HG03439 (cell line): ENCODE measurements around the gene TRAM2.

Source experiments
- ATAC-seq: cut with Tn5 transposase; IDR thresholded peaks from one replicate; pipeline ENCODE4 v1.9.1; 2021; ENCODE audit warnings: mild to moderate bottlenecking, moderate library complexity; ENCODE audit not compliant: unreplicated experiment

The TRAM2 gene

DNA sequence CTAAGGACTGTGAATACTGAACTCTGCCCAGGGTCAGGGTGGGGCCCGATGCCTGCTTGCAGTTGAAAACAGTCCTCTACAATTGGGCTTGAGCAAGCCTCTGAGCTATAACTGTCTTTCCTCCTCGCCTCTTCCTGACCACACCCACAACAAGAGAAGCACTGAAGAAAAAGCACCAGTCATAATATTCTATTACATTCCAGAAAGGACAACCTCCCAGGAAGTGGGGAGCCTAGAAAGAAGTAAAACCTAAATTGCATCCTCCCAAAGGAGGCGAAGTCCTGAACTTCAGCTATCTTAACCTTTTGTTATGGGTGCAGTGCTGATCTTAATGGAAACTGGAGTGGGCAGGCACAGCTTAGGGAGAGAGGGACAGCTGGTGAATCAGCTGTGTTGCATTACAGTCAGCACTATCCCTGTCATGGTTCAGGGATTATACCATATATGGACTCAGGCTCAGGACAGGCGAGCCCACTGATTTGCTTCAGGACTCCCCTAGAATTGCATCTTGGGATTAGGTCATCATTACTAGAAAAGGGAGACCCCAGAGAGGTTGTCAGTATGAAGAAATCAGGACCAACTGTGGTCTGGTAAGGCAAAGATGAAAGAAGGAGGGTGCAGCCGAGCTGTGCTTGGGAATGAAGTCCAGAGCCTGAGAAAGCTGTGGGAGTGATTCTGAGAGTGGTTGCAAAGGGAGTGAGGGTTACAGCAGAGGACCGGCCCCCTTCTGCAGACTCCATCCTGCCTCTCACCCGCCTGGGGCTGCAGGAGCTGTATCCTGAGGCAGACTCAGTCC is 18.3 kb upstream of the TRAM2 start:
- peak; percentile 69 for ATAC-seq

DNA sequence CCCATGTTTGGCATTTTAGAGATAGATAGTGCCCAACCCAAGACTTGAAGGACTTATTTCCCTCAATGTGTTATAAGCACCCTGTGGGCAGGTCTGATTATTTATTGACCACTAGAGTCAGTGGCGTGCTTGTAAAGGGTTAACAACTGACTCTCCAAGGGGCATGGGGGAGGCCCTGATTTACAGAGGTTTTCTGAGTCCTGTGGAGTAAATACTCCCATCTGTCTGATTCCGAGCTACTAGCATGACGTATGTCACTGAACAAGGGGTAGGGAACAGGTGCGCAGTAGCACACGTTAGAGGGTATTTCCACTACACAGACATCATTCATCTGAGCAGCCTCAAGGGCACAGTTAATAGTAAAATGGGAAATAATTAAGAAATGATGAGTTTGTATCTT is 17.4 kb upstream of the TRAM2 start:
- no peak for ATAC-seq

GRCh38 chr6:52591832-52592231 is 15.0 kb upstream of the TRAM2 start:
- no peak for ATAC-seq

DNA sequence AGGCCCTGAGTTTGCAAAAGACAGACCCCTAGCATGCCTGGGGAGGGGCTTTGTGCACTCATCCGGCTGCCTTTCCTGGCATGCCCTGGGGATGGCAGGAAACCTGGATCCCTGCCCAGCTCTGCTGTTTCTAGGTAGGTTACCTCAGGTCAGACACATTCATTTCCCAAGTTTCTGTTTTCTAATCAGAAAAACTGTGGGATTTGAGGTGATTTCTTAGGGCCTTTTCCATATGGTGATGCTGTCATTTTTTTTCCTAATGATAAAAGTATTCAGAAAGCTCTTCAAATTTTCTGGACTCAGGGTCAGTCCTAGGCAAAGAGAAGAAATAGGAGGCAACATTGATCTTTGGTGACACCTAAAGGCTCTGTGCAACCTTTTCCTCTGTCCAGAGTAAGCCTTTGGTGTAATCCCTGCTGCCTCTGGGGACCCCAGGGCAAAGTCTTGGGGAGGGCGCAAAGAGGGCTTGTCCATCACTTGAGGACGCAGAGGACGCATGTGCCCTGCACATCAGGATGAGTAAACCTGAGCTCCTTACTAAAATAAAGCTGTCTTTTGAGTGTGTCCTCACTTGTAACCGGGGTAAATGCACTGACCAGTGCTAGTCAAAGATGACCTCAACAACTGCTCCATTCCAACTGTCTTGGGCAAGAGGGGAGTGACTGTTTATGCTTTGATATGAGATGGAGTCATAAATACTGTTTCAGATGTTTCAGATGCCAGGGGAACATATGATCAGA is 13.5 kb upstream of the TRAM2 start:
- ATAC-seq = no peak

GRCh38 chr6:52588710-52589091 is 11.8 kb upstream of the TRAM2 start:
- ATAC-seq = no peak

DNA sequence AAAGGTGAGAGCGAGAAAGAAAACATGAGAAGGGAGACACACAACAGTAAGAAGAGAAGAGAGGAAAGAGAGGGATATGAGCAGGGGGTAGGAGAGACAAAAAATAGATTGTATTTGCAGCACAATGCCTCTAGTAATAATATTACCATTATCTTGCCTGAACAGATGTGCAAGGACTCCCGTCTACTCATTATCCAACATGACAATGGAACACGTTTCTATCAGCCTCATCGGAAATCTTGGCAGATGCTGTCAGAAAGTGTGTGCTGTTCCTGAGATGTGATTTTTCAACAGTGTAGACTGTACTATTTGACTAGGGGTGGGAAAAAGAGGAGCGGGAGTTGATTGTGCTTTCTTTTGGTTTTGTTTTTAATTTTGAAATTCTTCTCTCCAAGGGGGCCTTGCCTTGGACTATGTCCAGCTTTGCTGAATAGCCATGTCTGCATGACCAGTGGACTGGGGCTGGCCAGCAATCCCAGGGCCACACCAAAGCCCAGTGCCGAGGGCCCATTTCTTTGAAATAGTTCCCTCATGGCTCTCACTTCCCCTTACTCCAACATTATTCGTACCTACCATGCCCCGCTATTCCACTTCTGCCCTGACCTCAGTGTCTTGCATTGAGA is 11.3 kb upstream of the TRAM2 start:
- no peak for ATAC-seq

GRCh38 chr6:52587001-52587400 is 10.1 kb upstream of the TRAM2 start:
- no peak for ATAC-seq

DNA sequence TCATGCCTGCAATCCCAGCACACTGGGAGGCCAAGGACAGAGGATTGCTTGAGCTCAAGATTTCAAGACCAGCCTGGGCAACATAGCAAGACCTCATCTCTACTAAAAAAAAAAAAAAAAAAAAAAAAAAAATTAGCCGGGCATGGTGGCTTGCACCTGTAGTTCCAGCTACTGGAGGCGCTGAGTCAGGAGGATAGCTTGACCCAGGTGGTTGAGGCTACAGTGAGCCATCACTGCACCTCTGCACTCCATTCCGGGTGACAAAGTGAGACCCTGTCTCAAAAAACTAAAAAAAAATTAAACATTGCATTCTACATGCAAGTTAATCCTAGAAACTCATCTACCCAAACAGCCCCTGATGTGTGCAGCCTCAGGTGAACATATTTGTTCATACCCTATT is 7.3 kb upstream of the TRAM2 start:
- ATAC-seq = no peak

GRCh38 chr6:52582996-52583395 is 6.1 kb upstream of the TRAM2 start:
- no peak for ATAC-seq

GRCh38 chr6:52582446-52582845 is 5.6 kb upstream of the TRAM2 start:
- no peak for ATAC-seq

DNA sequence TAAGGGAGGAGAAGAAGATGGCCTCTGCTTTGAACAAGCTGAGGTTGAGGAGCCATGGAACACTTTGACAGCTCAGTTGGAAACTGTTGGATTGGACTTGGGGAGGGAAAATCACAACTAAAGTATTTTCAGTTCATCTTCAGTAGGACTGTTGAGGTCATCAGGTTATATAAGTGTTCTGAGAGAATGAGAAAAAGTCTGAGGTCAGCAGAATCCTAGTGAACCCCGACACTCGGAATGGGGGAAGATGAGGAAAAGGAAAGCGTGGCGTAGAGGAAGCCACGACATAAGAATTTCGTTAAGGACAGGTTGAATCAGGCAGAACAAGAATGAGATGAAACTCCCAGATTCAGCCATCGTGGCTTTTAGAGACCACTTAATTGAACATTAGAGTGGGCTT is 4.0 kb upstream of the TRAM2 start:
- ATAC-seq = no peak

- ATAC-seq = no peak
These were observed 2.3 kb upstream of the TRAM2 start for GRCh38 chr6:52579006-52579660.

DNA sequence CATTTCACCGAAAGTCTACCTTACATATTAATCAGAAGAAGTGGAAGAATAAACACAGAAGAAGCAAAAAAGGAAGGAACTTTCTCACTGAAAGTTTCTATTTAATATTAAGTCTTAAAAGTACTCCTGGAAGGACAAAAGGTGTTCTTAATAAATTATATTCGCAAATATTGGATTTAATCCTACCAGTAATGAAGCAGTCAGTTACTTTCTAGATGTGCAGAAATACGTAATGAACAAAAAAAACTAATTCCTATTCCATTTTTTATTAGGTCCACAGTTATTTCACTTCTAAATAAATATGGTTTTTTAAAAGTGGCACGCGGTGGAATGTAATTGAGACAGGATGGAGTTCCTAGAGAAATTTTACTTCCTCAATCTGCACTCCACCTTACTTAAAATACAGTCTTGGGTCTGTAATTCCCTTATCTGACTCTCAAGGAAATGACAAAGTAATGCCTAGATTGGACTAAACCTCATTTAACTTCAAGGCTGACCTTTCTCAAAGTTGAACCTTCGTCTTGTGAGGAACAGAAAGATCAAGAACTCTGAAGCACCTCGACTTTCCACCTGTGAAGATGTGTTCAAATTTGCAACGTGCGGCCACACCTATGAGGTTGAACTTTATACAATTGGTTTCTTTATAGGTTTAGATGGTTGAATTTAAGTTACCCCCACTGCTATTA is 1.1 kb upstream of the TRAM2 start:
- no peak for ATAC-seq

DNA sequence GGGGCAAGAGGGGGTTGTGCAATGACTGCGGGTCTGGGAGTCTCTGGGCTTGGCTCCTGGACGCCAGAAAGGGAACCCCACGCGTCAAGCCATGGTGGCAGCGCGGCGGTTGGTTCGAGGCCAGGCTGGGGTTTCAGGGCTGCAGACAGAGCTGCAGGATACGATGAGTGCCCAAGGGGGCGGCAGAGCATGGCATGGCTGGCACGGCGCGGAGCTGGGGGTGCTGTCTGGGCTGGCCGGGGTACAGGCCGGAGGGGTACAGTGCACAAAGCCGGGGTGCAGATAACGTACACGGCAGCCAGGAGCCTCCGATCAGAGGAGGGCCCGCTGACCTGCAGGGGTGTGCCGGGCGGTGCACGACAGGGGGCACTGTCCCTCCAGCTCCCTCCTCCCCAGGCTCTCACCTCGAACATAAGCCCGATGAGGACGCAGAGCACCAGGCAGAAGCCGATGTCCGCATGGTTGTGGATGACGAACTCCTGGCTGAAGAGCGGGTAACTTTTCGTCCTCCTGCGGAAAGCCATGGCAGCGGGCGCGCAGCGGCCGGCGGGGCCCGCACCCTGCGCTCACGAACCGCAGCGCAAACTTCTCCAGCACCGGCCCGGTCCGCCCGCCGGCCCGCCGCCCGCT is 353 bp downstream of the TRAM2 start:
- peak; percentile 64 for ATAC-seq

DNA sequence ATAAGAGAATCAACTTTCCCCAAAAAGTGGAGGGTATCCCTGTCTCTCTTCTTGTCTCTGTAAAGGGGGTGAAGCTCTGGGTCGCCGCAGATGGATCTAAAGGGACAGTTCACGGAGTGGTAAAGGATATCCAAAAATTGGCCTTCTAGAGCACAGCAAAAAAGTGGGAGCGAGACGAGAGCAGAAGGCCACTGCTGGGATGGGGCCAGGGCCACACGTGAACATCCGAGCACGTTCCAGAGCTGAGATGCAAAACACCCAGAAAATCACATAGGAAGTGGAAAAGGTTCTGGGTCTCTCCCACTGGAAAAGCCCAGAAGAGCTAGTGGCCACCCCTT is 837 bp downstream of the TRAM2 start:
- no peak for ATAC-seq

GRCh38 chr6:52575502-52575892 is 1.4 kb downstream of the TRAM2 start:
- no peak for ATAC-seq

DNA sequence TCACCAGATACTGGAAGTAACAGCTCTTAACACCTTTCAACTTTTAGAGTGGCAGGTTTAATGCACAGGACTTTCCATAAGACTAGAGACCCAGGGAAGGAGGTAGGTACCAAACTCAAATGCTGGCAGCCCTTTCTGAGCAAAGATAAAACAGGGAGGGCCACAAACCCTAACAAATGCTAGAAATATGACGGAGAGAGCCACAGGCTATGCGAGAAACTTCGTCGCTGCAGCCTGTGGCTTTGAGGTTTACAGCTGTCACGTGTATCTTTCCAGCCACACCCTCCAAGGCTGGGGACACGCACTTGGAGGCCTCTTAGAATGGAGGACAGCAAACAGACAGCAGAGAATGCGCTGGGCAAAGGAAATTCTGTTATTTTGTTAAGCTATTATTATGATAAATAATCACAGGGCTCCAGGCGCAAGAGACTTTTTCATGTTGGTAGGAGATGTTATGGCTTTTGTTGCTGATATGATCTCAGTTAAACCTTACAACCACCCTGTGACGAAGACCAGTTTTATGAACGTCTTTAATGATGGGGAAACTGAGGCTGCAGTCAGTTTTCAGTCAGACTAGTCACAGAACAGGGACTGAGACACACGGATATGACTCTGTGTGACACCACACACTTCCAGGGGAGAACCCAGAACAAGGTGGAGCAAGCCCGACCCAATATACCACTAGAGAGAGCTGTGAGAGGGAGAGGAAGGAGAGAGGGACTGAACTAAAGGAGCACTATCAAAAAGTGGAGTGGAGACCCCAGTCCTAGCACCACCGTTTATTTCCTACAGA is 2.0 kb downstream of the TRAM2 start:
- peak; percentile 35 for ATAC-seq

DNA sequence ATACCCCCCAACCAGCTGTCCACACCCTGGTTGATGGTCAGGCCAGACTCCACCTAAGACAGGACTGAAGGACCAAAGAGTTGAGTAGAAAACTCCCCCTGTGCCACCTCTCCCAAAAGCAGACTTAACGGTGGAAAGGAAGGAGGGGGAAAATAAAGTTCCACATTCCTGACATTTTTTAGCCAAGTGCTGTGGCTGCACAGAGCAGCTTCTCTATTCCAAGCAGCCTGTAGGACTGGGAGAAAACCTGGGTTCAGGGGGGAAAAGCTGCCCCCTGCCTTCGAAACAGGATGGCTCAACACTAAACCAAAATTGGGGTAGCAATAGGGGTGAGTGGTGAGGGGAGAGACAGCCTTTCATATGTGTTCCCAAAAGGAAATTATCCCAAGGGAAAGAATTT is 3.6 kb downstream of the TRAM2 start:
- ATAC-seq = no peak

DNA sequence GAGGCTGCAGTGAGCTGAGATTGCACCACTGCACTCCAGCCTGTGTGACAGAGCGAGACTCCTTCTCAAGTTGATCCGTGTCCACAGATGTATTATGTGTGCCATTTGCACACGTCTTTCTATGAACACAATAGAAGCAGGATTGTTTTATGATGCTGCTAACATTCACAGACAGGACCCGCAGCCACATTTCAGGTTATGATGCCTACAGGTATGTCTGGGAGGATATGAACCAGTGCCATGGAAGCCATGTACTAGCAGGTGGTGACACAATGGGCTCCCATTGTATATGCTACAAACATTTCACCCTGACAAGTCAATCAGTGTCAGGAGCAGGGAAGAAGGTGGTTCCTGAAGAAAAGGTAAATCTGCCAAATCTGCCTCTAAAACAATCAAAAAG is 4.3 kb downstream of the TRAM2 start:
- ATAC-seq = no peak
